Mucosa of stomach (tissue), 1 donor: ENCODE data around the gene ADARB2.

Experiments used
- H3K27me3 ChIP-seq: one replicate; pipeline ENCODE4 v1.7.0; 2013; ENCODE audit warnings: mild to moderate bottlenecking, low read length; ENCODE audit not compliant: control insufficient read depth, insufficient read depth
- H3K36me3 ChIP-seq: one replicate; pipeline ENCODE4 v1.7.0; 2013; ENCODE audit warnings: low read length; ENCODE audit not compliant: control insufficient read depth, insufficient read depth
- H3K4me1 ChIP-seq: one replicate; pipeline ENCODE4 v1.7.0; 2013; ENCODE audit warnings: mild to moderate bottlenecking, low read length; ENCODE audit not compliant: control insufficient read depth, insufficient read depth
- H3K4me3 ChIP-seq: one replicate; pipeline ENCODE4 v1.7.0; 2013; ENCODE audit warnings: low read length
- H3K9ac ChIP-seq: one replicate; pipeline ENCODE4 v1.7.0; 2013; ENCODE audit warnings: mild to moderate bottlenecking, low read length, moderate library complexity
- H3K9me3 ChIP-seq: one replicate; pipeline ENCODE4 v1.7.0; 2013; ENCODE audit warnings: mild to moderate bottlenecking, low read length, moderate library complexity; ENCODE audit not compliant: control insufficient read depth
- donor health status: Pancreatic carcinoma.

ADARB2 gene

DNA sequence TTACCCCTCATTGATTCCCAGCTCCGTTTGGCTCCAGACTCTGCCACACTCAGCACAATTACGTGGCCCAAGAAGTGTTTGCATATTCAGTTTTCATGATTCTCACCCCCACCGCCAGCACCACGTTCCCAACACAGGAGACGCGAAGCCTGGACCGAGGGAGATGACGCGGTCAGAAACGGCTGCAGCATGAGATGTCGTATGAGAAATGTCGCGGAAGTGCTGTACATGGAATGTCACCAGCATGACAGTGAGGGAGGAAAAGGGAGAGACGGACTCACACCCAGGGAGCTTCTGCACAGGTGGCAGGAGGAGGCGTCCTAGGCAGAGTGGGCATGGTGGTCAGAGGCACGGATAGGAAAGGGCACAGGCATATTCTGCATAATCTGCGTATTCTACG lies 492.8 kb downstream of the ADARB2 start:
- no peaks in the 10 kb centered on the region for H3K4me1 ChIP-seq
- no peak overlapping the region for H3K4me3 ChIP-seq
- no peaks in the 10 kb centered on the region for H3K9me3 ChIP-seq
- H3K27me3 ChIP-seq, result peaks cover 12% of the 10 kb centered on the region
- no peaks in the 10 kb centered on the region for H3K36me3 ChIP-seq
- no peak overlapping the region for H3K9ac ChIP-seq

DNA sequence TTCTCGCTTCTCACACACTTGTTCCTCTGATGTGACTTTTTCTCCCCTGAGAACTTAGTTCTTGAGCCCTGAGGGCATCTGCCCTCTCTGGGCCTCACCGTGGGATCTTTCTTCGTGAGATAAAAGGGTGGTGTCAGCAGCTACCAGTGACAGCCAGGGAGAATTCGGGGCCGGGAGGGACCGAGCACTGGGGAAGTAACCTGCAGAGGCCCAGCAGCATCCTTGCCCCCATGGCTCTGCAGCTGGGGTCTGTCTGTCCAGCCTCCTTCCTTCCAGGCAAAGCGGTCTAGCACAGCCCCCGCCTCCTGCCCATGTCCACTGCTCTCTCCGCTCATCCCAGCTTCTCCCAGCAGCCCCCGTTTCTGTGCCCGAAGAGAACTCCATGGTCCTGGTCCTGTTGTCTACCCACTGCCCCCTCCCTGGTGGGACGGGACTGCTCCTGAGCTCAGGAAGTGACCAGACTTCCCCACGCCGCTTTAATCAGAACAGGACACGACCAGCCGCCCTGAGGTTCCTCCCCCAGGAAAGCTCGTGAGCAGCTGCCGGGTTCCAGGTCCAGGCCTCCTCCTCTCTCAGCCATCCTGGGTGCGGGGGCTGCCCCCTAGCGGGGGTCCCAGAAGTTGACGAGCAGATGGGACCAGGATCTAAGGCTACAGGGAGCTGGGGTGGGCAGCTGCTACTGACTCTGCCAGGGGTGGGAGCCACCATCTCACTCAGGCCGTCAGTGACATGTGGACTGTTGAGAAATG lies 493.7 kb downstream of the ADARB2 start:
- H3K36me3 ChIP-seq, result no peaks in the 10 kb centered on the region
- H3K4me1 ChIP-seq, result no peaks in the 10 kb centered on the region
- no peak overlapping the region for H3K9ac ChIP-seq
- H3K9me3 ChIP-seq, result no peaks in the 10 kb centered on the region
- peaks cover 12% of the 10 kb centered on the region for H3K27me3 ChIP-seq
- no peak overlapping the region for H3K4me3 ChIP-seq

DNA sequence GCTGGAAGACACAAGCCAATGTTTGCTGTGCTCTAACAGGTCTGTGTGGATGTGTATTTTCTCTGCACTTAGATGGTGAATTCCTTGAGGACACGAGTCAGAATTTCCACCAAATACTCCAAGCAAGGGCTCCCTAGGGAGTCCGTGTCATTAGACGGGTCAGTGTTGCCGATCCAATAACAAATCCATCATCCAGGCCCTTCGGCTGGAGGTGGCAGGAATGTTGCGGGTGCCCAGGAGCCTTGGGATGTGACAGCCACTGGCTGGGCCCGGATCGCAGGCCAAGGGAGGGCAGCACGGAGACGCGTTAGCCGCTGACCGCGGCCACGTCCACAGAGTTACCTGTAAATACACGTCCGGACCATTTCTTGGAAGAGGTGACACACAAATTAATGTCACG lies 494.4 kb downstream of the ADARB2 start:
- H3K4me1 ChIP-seq, result no peaks in the 10 kb centered on the region
- no peak overlapping the region for H3K9ac ChIP-seq
- H3K4me3 ChIP-seq, result no peak overlapping the region
- peaks cover 12% of the 10 kb centered on the region for H3K27me3 ChIP-seq
- no peaks in the 10 kb centered on the region for H3K9me3 ChIP-seq
- H3K36me3 ChIP-seq, result no peaks in the 10 kb centered on the region

DNA sequence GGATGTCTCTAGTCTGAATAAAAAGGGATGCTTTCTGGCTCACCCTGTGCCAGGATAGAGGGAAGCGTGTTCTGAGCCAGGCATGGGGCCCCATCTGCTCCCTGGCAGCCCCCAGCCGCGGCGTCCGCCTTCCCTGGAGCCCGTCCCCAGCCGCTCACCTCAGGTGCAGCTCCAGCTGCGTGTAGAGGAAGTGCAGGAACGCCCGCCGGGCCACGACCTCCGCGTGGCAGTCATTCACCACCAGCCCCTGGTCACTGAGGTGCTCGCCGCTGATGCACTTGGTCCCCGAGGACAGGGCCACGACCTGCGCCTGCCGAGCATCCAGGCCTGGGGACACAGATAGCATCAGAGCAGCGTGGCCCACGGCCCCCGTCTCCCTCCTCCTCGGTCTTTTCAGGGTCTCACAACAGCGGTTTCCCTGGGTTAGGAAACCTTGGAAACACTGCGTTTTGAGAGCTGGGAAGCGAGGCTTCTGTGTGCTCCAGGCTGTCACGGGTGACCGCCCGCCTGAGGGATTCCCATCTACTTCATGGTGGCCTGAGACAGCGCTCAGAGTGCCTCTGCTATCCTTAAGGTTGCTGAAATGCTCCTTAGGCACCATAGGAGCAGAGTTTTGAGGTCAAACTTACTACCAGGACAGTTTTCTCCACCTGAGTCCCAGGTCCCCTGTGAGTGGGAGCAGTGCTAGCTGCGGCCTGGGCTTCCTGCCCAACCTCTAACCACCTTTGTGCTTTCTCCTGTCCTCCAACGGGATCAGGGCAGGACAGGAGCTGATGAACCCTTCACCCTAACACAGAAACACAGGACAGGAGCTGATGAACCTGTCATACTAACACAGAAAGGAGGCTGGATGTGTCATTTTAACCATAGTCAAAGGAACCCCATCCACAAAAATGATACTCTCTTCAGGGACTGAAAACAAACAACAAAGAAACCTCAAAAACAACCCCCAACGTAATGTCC lies 495.1 kb downstream of the ADARB2 start:
- Histone ChIP-seq H3K9ac (no peak overlapping the region), H3K9me3 (no peaks in the 10 kb centered on the region), H3K4me1 (no peaks in the 10 kb centered on the region), H3K4me3 (no peak overlapping the region), H3K27me3 (peaks cover 12% of the 10 kb centered on the region), H3K36me3 (no peaks in the 10 kb centered on the region)

- H3K9ac ChIP-seq, result no peak overlapping the region
- H3K4me3 ChIP-seq, result no peak overlapping the region
- H3K27me3 ChIP-seq, result peaks cover 12% of the 10 kb centered on the region
- no peaks in the 10 kb centered on the region for H3K9me3 ChIP-seq
- H3K36me3 ChIP-seq, result no peaks in the 10 kb centered on the region
- H3K4me1 ChIP-seq, result no peaks in the 10 kb centered on the region
Observed at GRCh38 chr10:1241322-1241890, 495.9 kb downstream of the ADARB2 start.

- Histone ChIP-seq H3K36me3 (no peaks in the 10 kb centered on the region), H3K27me3 (peaks cover 12% of the 10 kb centered on the region), H3K4me3 (no peak overlapping the region), H3K4me1 (no peaks in the 10 kb centered on the region), H3K9me3 (no peaks in the 10 kb centered on the region), H3K9ac (no peak overlapping the region)
Observed at GRCh38 chr10:1240341-1240775, 497.0 kb downstream of the ADARB2 start.

- Histone ChIP-seq H3K36me3 (no peaks in the 10 kb centered on the region), H3K27me3 (no peaks in the 10 kb centered on the region), H3K4me3 (no peak overlapping the region)
Observed at GRCh38 chr10:1233031-1233430, 504.3 kb downstream of the ADARB2 start.

DNA sequence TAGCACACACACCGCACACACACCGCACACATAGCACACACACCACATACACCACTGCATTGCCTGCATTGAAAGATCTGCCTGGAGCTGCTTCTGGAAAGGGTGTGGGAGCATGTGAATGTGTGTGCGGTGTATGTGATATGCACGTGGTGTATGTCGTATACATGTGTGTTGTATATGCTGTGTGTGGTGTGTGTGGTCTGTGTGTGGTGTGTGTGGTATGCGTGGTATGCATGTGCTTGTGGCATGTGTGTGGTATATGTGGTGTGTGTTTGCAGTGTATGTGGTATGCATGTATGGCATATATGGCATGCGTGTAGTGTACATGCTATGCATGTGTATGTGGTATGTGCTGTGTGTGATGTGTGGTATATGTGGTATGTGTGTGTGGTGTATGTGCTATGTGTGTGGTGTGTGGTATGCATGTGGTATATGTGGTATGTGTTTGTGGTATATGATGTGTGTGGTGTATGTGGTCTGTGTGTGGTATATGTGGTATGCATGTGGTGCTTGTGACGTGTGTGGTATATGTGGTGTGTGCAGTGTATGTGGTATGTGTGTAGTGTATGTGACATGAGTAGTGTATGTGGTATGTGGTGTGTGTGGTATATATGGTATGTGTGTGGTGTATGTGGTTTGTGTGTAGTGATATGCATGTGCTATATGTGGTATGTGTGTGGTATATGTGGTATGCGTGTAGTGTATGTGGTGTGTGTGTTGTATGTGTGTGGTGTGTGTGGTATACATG lies 505.0 kb downstream of the ADARB2 start:
- no peaks in the 10 kb centered on the region for H3K27me3 ChIP-seq
- no peaks in the 10 kb centered on the region for H3K9me3 ChIP-seq
- H3K9ac ChIP-seq, result no peak overlapping the region
- H3K4me1 ChIP-seq, result no peaks in the 10 kb centered on the region
- H3K36me3 ChIP-seq, result no peaks in the 10 kb centered on the region
- H3K4me3 ChIP-seq, result no peak overlapping the region

More at GRCh38 chr10:1233031-1233430, 504.3 kb downstream of the ADARB2 start:
- Histone ChIP-seq H3K4me1 (no peaks in the 10 kb centered on the region), H3K9me3 (no peaks in the 10 kb centered on the region), H3K9ac (no peak overlapping the region)

GRCh38 chr10:1230592-1231275 lies 506.6 kb downstream of the ADARB2 start:
- H3K36me3 ChIP-seq, result no peaks in the 10 kb centered on the region
- H3K4me3 ChIP-seq, result no peak overlapping the region
- no peaks in the 10 kb centered on the region for H3K9me3 ChIP-seq
- H3K27me3 ChIP-seq, result no peaks in the 10 kb centered on the region
- H3K9ac ChIP-seq, result no peak overlapping the region
- no peaks in the 10 kb centered on the region for H3K4me1 ChIP-seq

GRCh38 chr10:1230138-1230537 lies 507.2 kb downstream of the ADARB2 start:
- no peak overlapping the region for H3K9ac ChIP-seq
- H3K36me3 ChIP-seq, result no peaks in the 10 kb centered on the region
- H3K4me1 ChIP-seq, result no peaks in the 10 kb centered on the region
- H3K4me3 ChIP-seq, result no peak overlapping the region
- no peaks in the 10 kb centered on the region for H3K9me3 ChIP-seq
- H3K27me3 ChIP-seq, result no peaks in the 10 kb centered on the region

- Histone ChIP-seq H3K9me3 (no peaks in the 10 kb centered on the region), H3K9ac (no peak overlapping the region), H3K4me1 (no peaks in the 10 kb centered on the region), H3K4me3 (no peak overlapping the region), H3K36me3 (no peaks in the 10 kb centered on the region), H3K27me3 (no peaks in the 10 kb centered on the region)
Observed at GRCh38 chr10:1229574-1229973, 507.8 kb downstream of the ADARB2 start.
